ENCODE data around the gene RAI14. TPM values are rescaled to one million over a fixed set of nuclear protein-coding genes. Genes with fewer than 3 reads are reported as not detected.
A peak's percentile ranks its signal among the peaks of the same experiment; 100 is the strongest.

The RAI14 gene
- total RNA-seq, 6 experiments from 2014 or later, result 256 to 360 (median 323) TPM

DNA sequence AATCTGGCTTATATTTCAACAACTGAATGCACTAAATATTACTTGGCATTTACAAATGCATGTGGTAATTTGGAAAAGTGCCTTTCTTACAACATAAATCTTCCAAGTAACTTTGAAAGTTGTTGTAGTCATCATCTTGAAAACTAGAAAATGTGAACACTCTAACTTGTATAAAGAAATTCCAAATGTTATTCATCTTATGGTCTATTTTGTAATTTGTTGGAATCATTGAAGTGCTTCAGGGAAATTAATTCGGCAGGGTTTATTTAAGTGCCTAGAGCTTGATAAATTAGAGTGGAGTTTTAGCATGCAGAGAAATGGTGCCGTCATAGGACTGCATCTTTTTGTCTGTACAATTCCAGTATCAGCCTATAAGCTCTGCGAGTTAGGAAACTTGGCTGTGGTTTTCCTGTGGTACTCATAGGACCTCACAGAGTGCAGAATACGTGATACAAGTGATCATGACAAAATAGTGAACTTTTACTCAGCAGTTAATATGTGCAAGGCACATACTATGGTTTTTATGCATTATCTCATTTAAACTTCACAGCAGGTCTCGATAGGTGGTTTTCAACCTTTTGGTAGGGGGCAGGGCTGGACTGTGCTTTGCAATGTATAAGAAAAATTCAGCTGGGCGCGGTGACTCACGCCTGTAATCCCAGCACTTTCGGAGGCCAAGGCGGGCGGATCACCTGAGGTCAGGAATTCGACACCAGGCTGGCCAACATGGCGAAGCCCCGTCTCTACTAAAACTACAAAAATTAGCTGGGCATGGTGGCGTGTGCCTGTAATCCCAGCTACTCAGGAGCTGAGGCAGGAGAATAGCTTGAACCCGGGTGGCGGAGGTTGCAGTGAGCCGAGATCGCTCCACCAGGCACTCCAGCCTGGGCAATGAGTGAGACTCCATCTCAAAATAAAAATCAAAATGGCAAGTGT lies 79.6 kb downstream of the RAI14 start:
- TF ChIP-seq, protein P1, sequence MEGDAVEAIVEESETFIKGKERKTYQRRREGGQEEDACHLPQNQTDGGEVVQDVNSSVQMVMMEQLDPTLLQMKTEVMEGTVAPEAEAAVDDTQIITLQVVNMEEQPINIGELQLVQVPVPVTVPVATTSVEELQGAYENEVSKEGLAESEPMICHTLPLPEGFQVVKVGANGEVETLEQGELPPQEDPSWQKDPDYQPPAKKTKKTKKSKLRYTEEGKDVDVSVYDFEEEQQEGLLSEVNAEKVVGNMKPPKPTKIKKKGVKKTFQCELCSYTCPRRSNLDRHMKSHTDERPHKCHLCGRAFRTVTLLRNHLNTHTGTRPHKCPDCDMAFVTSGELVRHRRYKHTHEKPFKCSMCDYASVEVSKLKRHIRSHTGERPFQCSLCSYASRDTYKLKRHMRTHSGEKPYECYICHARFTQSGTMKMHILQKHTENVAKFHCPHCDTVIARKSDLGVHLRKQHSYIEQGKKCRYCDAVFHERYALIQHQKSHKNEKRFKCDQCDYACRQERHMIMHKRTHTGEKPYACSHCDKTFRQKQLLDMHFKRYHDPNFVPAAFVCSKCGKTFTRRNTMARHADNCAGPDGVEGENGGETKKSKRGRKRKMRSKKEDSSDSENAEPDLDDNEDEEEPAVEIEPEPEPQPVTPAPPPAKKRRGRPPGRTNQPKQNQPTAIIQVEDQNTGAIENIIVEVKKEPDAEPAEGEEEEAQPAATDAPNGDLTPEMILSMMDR (IDR thresholded peaks at IDR 0.05), result no peak
- DNase-seq, result no peak
- Mint-ChIP-seq H3K27ac (peak overlapping the region; percentile 55), H3K36me3 (ENCODE audit: low read depth) (peaks cover 68% of the 10 kb centered on the region), H3K4me3 (no peak overlapping the region), H3K4me1 (ENCODE audit: low read depth) (peaks cover 75% of the 10 kb centered on the region), H3K9me3 (no peaks in the 10 kb centered on the region), H3K27me3 (ENCODE audit: insufficient read depth) (no peaks in the 10 kb centered on the region; the same call in none of the 2 replicates)

DNA sequence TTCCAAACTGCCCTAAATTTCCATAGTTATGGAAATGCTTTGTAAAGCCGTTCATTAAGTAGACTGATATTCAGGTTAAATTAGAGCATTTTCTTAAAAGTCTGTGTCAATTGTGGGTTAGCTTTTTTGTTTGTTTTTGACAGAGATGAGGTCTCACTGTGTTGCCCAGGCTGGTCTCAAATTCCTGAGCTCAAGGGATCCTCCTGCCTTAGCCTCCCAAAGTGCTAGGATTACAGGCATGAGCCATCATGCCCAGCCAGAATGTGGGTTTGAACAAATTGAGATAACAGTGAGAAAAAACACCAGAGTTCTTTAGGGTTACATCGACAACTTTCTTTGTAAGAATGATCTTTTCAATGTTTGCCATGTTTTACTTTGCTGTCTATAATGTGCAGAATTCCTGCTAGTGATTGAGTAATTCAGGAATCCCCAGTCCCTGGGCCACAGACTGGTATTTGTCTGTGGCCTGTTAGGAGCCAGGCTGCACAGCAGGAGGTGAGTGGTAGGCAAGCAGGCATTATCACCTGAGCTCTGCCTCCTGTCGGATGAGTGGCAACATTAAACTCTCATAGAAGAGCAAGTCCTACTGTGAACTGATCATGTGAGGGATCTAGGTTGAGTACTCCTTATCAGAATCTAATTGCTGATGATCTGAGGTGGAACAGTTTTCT lies 80.5 kb downstream of the RAI14 start:
- no peak for DNase-seq
- H3K36me3 Mint-ChIP-seq (ENCODE audit: low read depth), result peaks cover 76% of the 10 kb centered on the region
- no peaks in the 10 kb centered on the region; the same call in none of the 2 replicates for H3K27me3 Mint-ChIP-seq (ENCODE audit: insufficient read depth)
- TF ChIP-seq, protein P1 (IDR thresholded peaks at IDR 0.05), result no peak
- H3K27ac Mint-ChIP-seq, result peak overlapping the region; percentile 40
- no peak overlapping the region; the same call in 1 of the 2 replicates for H3K4me3 Mint-ChIP-seq
- H3K9me3 Mint-ChIP-seq, result no peaks in the 10 kb centered on the region
- peaks cover 81% of the 10 kb centered on the region for H3K4me1 Mint-ChIP-seq (ENCODE audit: low read depth)

DNA sequence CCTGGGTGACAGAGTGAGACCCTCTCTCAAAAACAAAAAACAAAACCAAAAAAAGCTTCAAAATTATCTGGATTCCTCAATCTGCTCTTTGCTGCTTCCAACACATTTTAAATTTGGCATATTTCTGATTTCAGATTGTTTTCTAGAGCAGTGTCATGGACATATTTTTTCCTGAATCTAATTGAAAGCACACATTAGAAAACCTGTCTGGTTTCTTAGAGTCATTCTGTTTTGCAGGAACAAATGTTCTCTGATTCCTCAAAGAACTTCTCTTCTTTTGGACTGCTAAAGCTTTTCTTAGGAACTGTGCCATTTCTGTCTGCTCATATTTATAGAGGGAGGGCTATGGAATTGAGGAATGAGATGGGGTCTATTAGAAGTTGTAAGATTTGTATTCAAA lies 81.6 kb downstream of the RAI14 start:
- DNase-seq, result no peak
- TF ChIP-seq, protein P1 (IDR thresholded peaks at IDR 0.05), result no peak
- H3K27me3 Mint-ChIP-seq (ENCODE audit: insufficient read depth), result no peaks in the 10 kb centered on the region; the same call in 1 of the 2 replicates
- H3K27ac Mint-ChIP-seq, result peak overlapping the region; percentile 20
- peaks cover 89% of the 10 kb centered on the region for H3K4me1 Mint-ChIP-seq (ENCODE audit: low read depth)
- no peak overlapping the region for H3K4me3 Mint-ChIP-seq
- H3K36me3 Mint-ChIP-seq (ENCODE audit: low read depth), result peaks cover 84% of the 10 kb centered on the region
- H3K9me3 Mint-ChIP-seq, result no peaks in the 10 kb centered on the region

DNA sequence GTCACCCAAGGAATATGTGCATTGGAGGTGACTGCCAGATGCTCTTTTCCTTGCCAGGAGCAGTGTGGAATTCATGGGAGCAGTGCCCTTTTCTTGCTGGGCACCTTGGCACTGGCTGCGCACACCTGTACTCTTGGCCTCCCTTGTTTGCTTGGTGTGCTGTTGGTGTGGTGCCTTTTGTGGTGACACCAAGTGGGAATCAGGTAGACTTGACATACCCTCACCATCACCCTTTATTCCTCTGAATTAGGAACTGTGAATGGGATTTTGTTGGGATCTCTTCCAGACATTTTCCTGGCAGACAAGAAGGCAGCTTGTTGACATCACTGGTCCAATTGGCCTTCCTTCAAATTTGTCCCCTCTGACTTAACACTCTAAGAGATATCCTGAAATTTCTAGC lies 82.3 kb downstream of the RAI14 start:
- peaks cover 92% of the 10 kb centered on the region for H3K4me1 Mint-ChIP-seq (ENCODE audit: low read depth)
- no peaks in the 10 kb centered on the region; the same call in none of the 2 replicates for H3K27me3 Mint-ChIP-seq (ENCODE audit: insufficient read depth)
- no peaks in the 10 kb centered on the region for H3K9me3 Mint-ChIP-seq
- no peak overlapping the region for H3K4me3 Mint-ChIP-seq
- H3K36me3 Mint-ChIP-seq (ENCODE audit: low read depth), result peaks cover 85% of the 10 kb centered on the region
- no peak overlapping the region for H3K27ac Mint-ChIP-seq
- DNase-seq, result no peak
- TF ChIP-seq, protein P1 (IDR thresholded peaks at IDR 0.05), result no peak

DNA sequence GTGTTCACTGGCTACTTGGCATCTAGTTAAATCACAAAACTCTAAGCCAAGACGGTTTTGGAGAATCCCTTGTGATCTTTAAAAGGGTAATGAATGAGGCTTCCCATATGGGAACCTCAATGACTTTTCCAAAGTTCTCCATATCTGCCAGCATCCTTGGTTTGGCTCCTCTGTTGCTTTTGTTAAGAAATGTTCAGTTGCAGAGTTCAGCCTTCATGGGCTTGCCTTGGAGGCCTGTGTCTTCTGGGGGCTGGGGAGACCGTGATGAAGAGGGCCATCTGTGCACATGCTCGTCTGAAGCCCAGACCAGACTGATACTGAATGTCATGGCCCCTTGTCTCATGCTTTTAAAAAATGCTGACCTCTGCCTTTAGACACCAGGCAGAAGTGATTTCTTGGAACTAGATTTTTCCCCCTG lies 84.3 kb downstream of the RAI14 start:
- peaks cover 67% of the 10 kb centered on the region for H3K36me3 Mint-ChIP-seq (ENCODE audit: low read depth)
- 0 out of 2 replicates have a peak overlapping the region, but pooled peaks have one; percentile 28 for H3K27ac Mint-ChIP-seq
- TF ChIP-seq, protein P1 (IDR thresholded peaks at IDR 0.05), result no peak
- no peaks in the 10 kb centered on the region; the same call in none of the 2 replicates for H3K27me3 Mint-ChIP-seq (ENCODE audit: insufficient read depth)
- no peak overlapping the region for H3K4me3 Mint-ChIP-seq
- DNase-seq, result no peak
- no peaks in the 10 kb centered on the region for H3K9me3 Mint-ChIP-seq
- H3K4me1 Mint-ChIP-seq (ENCODE audit: low read depth), result peaks cover 92% of the 10 kb centered on the region

All from HFFc6 (cell line).